Peyer's patch (tissue), 4 donors: ENCODE results near the gene GNG7. TPM values are rescaled to one million over a fixed set of nuclear protein-coding genes. Genes with fewer than 3 reads are reported as not detected.

Experiments
- DNase-seq, 3 donors: peaks; one replicate each; pipeline ENCODE4 v3.0.0-alpha.2; 2017 to 2019
- H3K27ac ChIP-seq, 4 donors: fragments of 200-600 bp; sonication (generic); one replicate each; pipeline ENCODE4 v1.5.1; 2016 to 2019
- H3K27me3 ChIP-seq, 2 donors: fragments of 200-600 bp; sonication (generic); one replicate each; pipeline ENCODE4 v1.5.1; 2019
- H3K36me3 ChIP-seq, 3 donors: fragments of 200-600 bp; sonication (generic); one replicate each; pipeline ENCODE4 v1.5.1; 2016 to 2019
- H3K4me1 ChIP-seq, 4 donors: fragments of 200-600 bp; sonication (generic); one replicate each; pipeline ENCODE4 v1.5.1; 2016 to 2019
- H3K4me3 ChIP-seq, 4 donors: fragments of 200-600 bp; sonication (generic); 1 replicate in 3 of 4; 2 replicates in 1 of 4; pipeline ENCODE4 v1.5.1; 2016 to 2019; ENCODE audit warnings: mild to moderate bottlenecking in 1 of 4
- H3K9me3 ChIP-seq, 4 donors: fragments of 200-600 bp; sonication (generic); one replicate each; pipeline ENCODE4 v1.5.1; 2016 to 2019; ENCODE audit warnings: mild to moderate bottlenecking in 1 of 4
- POLR2A ChIP-seq, 2 donors: fragments of 450-650 bp; IDR thresholded peaks; one replicate each; pipeline ENCODE4 v1.5.1; 2017; ENCODE audit warnings: antibody characterized with exemption in 2 of 2, mild to moderate bottlenecking in 2 of 2, moderate library complexity in 2 of 2
- total RNA-seq, 4 donors: library from RNA; depleted of rRNA; stranded (reverse); fragments of >200 nt; gene quantifications; one replicate each; pipeline ENCODE4 v1.1.0, GENCODE V29; 2016
- TF ChIP-seq, protein P1 (sequence below), 6 experiments: fragments of 450-650 bp in 4 of 6; fragments of 200-600 bp in 2 of 6; sonication (generic) in 1 of 6; IDR thresholded peaks; one replicate each; pipeline ENCODE4 v1.5.1; 2017 to 2019; ENCODE audit warnings: antibody characterized with exemption in 6 of 6, mild to moderate bottlenecking in 3 of 6, moderate library complexity in 1 of 6

The GNG7 gene
- total RNA-seq, 4 donors from 2014 or later: 1.2 to 14.9 (median 2.0) TPM

DNA sequence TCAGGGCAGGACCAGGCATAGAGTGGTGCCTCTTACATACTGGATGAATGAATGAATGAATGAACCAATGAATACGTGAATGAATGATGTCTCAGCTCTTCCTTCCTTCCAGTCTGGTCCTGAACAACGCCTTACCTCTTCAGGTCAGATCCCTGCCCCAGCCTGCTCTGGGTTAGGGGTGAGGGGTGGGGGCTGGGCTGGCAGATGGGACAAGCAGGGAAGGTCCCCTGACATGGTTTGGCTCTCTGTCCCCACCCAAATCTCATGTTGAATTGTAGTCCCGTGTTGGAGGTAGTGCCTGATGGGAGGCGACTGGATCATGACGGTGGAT is 9.3 kb upstream of the GNG7 start:
- Histone ChIP-seq H3K36me3 (no peaks in the 10 kb centered on the region), H3K27me3 (no peaks in the 10 kb centered on the region), H3K27ac (peak overlapping the region in 1 of 4 donors; percentile 78), H3K4me1 (peaks cover 0 to 11% (median 0%) of the 10 kb centered on the region in 4 donors), H3K9me3 (peaks cover 0 to 7% (median 0%) of the 10 kb centered on the region in 4 donors), H3K4me3 (no peak overlapping the region)
- TF ChIP-seq, protein P1, sequence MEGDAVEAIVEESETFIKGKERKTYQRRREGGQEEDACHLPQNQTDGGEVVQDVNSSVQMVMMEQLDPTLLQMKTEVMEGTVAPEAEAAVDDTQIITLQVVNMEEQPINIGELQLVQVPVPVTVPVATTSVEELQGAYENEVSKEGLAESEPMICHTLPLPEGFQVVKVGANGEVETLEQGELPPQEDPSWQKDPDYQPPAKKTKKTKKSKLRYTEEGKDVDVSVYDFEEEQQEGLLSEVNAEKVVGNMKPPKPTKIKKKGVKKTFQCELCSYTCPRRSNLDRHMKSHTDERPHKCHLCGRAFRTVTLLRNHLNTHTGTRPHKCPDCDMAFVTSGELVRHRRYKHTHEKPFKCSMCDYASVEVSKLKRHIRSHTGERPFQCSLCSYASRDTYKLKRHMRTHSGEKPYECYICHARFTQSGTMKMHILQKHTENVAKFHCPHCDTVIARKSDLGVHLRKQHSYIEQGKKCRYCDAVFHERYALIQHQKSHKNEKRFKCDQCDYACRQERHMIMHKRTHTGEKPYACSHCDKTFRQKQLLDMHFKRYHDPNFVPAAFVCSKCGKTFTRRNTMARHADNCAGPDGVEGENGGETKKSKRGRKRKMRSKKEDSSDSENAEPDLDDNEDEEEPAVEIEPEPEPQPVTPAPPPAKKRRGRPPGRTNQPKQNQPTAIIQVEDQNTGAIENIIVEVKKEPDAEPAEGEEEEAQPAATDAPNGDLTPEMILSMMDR (IDR thresholded peaks at IDR 0.05): no peak
- no peak for TF ChIP-seq POLR2A (IDR thresholded peaks at IDR 0.05)
- no peak for DNase-seq

DNA sequence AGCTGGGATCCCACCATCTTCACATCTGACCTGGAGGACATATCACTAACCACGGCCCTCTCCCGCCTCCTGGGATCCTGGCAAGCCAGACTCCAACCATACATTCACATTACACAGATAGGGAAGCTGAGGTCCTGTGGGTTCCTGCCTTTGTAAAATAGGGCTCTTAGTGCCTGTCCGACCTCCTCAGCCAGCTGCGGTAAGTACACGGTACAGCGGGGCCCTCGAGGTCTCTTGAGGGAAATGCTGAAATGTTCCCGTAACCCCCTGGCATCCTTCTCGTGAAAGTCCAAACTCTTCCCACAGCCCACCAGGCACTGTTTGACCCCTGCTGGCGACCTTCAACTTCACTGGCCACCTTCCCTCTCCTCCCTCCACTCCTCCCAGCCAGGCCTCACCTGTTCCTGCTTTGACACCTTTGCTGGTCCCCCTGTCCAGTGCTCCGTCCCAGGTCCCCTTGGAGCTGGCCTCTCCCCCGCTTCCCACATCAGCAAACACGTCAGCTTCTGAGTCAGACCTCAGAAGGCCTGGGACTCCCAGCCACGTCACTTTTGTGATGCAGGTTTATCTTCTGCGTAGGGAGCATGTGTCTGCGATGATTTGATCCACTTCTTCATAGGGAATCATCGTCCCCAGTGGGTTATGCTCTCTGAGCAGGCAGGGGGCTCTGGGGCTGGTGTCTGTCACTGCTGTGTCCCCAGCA is 8.8 kb upstream of the GNG7 start:
- TF ChIP-seq, protein P1 (IDR thresholded peaks at IDR 0.05): no peak
- TF ChIP-seq POLR2A (IDR thresholded peaks at IDR 0.05): no peak
- H3K36me3 ChIP-seq: no peaks in the 10 kb centered on the region
- H3K27me3 ChIP-seq: no peaks in the 10 kb centered on the region
- H3K9me3 ChIP-seq: peaks cover 0 to 7% (median 0%) of the 10 kb centered on the region in 4 donors
- peak overlapping the region in 1 of 4 donors; percentile 78 for H3K27ac ChIP-seq
- peaks cover 0 to 11% (median 0%) of the 10 kb centered on the region in 4 donors for H3K4me1 ChIP-seq
- peak in 2 of 3 donors; percentile 67 to 75 for DNase-seq
- peak overlapping the region in 1 of 4 donors; percentile 9 for H3K4me3 ChIP-seq

DNA sequence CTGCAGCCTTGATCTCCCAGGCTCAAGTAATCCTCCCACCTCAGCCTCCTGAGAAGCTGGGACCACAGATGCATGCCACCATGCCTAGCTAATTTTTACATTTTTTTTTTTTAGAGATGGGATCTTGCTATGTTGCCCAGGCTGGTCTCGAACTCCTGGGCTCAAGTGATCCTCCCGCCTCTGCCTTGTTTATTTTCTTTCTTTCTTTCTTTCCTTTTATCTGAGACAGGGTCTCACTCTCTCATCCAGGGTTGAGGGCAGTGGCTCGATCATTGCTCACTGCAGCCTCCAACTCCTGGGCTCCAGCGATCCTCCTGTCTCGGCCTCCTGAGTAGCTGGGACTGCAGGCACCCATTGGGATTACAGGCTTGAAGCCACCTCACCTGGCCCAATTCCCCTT is 3.8 kb upstream of the GNG7 start:
- no peaks in the 10 kb centered on the region for H3K36me3 ChIP-seq
- H3K27ac ChIP-seq: no peak overlapping the region
- no peaks in the 10 kb centered on the region for H3K9me3 ChIP-seq
- DNase-seq: no peak
- TF ChIP-seq, protein P1 (IDR thresholded peaks at IDR 0.05): no peak
- TF ChIP-seq POLR2A (IDR thresholded peaks at IDR 0.05): no peak
- H3K27me3 ChIP-seq: no peaks in the 10 kb centered on the region
- no peak overlapping the region for H3K4me3 ChIP-seq
- H3K4me1 ChIP-seq: peaks cover 0 to 11% (median 5%) of the 10 kb centered on the region in 4 donors

DNA sequence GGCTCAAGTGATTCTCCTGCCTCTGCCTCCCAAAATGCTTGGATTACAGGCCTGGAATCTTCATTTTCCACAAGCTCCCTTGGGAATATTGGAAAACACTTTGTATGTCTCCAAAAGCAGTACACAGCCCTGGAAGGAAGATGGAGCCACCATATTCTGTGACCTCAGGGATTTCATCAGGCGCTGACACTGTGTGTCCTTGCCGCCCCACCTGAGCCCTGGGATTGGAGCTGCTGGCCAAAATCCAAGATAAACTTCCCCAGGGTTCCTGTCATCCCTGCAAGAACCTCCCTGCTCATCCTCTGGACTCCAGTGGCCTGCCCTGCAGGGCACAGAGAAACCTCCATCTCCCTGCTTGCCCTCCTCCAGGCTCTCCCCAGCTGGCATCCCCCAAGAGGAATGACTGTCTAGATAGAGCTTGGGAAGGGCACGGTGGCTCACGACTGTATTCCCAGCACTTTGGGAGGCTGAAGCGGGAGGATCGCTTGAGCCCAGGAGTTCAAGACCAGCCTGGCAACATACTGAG is 1.3 kb upstream of the GNG7 start:
- Histone ChIP-seq H3K27ac (no peak overlapping the region), H3K27me3 (no peaks in the 10 kb centered on the region), H3K4me3 (no peak overlapping the region), H3K4me1 (peaks cover 0 to 10% (median 8%) of the 10 kb centered on the region in 4 donors), H3K9me3 (no peaks in the 10 kb centered on the region), H3K36me3 (no peaks in the 10 kb centered on the region)
- no peak for TF ChIP-seq POLR2A (IDR thresholded peaks at IDR 0.05)
- TF ChIP-seq, protein P1 (IDR thresholded peaks at IDR 0.05): no peak
- DNase-seq: no peak

DNA sequence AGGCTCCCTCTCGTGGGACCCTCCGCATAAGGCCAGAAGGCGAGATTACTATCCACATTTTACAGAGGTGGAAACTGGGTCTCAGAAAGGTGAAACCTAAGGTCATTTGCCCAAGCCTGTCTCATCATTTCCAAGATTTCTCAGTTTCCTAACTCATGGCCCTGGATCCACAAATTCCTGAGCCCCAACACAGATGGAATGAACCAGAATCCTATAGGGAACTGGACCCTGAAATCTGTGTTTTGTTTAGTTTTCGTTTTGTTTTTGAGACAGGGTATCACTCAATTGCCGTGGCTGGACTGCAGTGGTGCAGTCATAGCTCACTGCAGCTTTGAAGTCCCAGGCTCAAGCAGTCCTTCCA is 563 bp upstream of the GNG7 start:
- no peaks in the 10 kb centered on the region for H3K9me3 ChIP-seq
- no peak for DNase-seq
- no peaks in the 10 kb centered on the region for H3K27me3 ChIP-seq
- H3K4me1 ChIP-seq: peaks cover 0 to 10% (median 8%) of the 10 kb centered on the region in 4 donors
- H3K27ac ChIP-seq: peak overlapping the region in 1 of 4 donors; percentile 92
- no peaks in the 10 kb centered on the region for H3K36me3 ChIP-seq
- no peak for TF ChIP-seq POLR2A (IDR thresholded peaks at IDR 0.05)
- TF ChIP-seq, protein P1 (IDR thresholded peaks at IDR 0.05): no peak
- peak overlapping the region in 2 of 4 donors; percentile 61 to 69 for H3K4me3 ChIP-seq
